ENCODE data around the gene CTCFL.

CTCFL gene

DNA sequence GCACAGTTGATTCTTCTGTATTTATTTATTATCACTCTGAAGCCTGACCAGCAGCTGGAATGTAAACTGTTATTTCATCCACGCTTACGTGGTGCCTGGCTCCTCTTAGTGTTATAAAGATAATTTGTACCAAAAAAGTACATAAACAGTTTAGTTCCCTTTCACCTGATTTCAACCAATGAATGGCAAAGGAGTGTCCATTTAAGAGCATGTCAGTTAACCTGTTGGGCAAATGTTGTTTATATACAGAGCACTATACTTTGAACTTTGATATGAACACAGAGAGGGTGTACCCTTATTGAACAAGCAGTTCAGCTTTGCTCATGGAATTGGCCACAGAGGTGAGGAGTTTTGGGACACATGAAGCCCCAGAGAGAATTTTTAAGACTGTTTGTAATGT lies 7.2 kb upstream of the CTCFL start:
- Histone ChIP-seq H3K79me1 (ENCODE audit: low read length) (no peaks in the 10 kb centered on the region), H2BK120ac (ENCODE audit: insufficient read depth, low read length, poor library complexity) (no peak overlapping the region), H3K9ac (ENCODE audit: low read length) (no peak overlapping the region), H2BK5ac (ENCODE audit: low read depth, low read length, poor library complexity) (no peak overlapping the region), H3K27ac (ENCODE audit: low read depth, low read length) (no peak overlapping the region), H4K12ac (ENCODE audit: low read depth, low read length) (no peak overlapping the region), H3K36me3 (ENCODE audit: control insufficient read depth in 1 of 2, insufficient read depth in 2 of 2, low read length in 2 of 2) (no peaks in the 10 kb centered on the region), H3K23ac (ENCODE audit: low read length) (no peak overlapping the region), H3K4me3 (ENCODE audit: low read depth, low read length) (no peak overlapping the region), H2BK12ac (ENCODE audit: low read length) (no peak overlapping the region), H3K4me2 (ENCODE audit: low read length) (no peak overlapping the region), H3K14ac (ENCODE audit: low read length) (no peak overlapping the region), H3K18ac (ENCODE audit: low read length) (no peak overlapping the region), H2AK5ac (ENCODE audit: low read length) (no peak overlapping the region), H3K79me2 (ENCODE audit: control insufficient read depth, insufficient read depth, low read length, poor library complexity) (no peaks in the 10 kb centered on the region), H3K4me1 (ENCODE audit: control insufficient read depth in 1 of 2, insufficient read depth in 2 of 2, low read length in 2 of 2) (no peaks in the 10 kb centered on the region), H3K27me3 (ENCODE audit: insufficient read depth, low read length) (no peaks in the 10 kb centered on the region), H3K4ac (ENCODE audit: low read depth, low read length) (no peak overlapping the region), H4K91ac (ENCODE audit: low read depth, low read length) (no peak overlapping the region), H4K8ac (ENCODE audit: low read depth, low read length) (no peak overlapping the region), H2AFZ (ENCODE audit: insufficient read depth, low read length, poor library complexity) (no peak overlapping the region), H3K9me3 (ENCODE audit: insufficient read depth, low read depth, low read length) (peaks cover 4% of the 10 kb centered on the region)
- WGBS (ENCODE audit: extremely low coverage, insufficient coverage, insufficient read length), result no CpG with 5 or more reads among the region's 2 CpGs
- DNase-seq, result no peak

DNA sequence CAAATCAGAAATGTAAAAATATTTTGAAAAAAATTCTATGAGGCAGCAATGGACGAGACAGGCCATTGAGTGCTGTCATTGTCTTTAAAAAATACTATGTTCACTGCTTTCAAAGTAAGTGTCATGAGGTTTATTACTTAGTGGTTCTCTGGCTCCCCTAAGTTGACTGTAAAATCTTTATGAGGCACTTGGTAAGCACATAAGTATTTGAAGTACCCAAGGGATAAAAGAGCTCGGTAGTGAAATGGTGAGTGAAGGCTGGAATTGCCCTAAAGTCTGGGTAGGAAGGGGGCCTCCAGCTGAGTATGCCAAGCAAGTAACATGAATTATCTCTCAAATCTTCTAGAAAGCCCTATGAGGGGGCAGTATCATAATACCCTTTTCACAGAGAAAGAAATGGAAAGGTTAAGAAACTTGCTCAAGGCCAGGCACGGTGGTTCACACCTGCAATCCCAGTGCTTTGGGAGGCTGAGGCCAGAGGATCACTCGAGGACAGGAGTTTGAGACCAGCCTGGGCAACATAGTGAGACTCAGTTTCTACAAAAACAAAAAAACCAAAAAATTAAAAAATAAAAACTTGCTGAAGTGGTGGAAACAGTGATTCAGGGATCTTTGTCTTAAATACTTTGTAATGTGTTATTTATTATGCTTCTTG lies 5.5 kb upstream of the CTCFL start:
- DNase-seq, result no peak
- WGBS (ENCODE audit: extremely low coverage, insufficient coverage, insufficient read length), result no CpG with 5 or more reads among the region's 4 CpGs

DNA sequence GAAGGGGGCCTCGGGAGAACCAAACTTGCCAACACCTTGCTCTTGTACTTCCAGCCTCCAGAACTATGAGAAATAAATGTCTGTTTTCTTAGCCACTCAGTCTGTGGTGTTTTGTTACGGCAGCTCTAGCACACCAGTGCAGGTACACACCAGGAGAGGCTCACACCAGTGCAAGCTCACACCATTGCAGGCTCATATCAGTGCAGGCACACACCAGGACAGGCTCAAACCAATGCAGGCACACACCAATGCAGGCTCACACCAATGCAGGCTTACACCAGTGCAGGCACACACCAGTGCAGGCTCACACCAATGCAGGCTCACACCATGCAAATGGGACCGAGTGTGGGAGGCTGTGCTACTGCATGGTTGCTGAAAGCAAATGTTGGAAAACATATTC lies 4.9 kb upstream of the CTCFL start:
- Histone ChIP-seq H3K4me2 (ENCODE audit: low read length) (no peak overlapping the region), H4K91ac (ENCODE audit: low read depth, low read length) (no peak overlapping the region), H3K79me2 (ENCODE audit: control insufficient read depth, insufficient read depth, low read length, poor library complexity) (no peaks in the 10 kb centered on the region), H3K4ac (ENCODE audit: low read depth, low read length) (no peak overlapping the region), H3K27me3 (ENCODE audit: insufficient read depth, low read length) (no peaks in the 10 kb centered on the region), H3K23ac (ENCODE audit: low read length) (no peak overlapping the region), H2BK120ac (ENCODE audit: insufficient read depth, low read length, poor library complexity) (no peak overlapping the region), H4K12ac (ENCODE audit: low read depth, low read length) (no peak overlapping the region), H3K18ac (ENCODE audit: low read length) (no peak overlapping the region), H4K8ac (ENCODE audit: low read depth, low read length) (no peak overlapping the region), H3K27ac (ENCODE audit: low read depth, low read length) (no peak overlapping the region), H2AK5ac (ENCODE audit: low read length) (no peak overlapping the region), H3K9me3 (ENCODE audit: insufficient read depth, low read depth, low read length) (no peaks in the 10 kb centered on the region), H3K14ac (ENCODE audit: low read length) (no peak overlapping the region), H3K9ac (ENCODE audit: low read length) (no peak overlapping the region), H3K36me3 (ENCODE audit: control insufficient read depth in 1 of 2, insufficient read depth in 2 of 2, low read length in 2 of 2) (no peaks in the 10 kb centered on the region), H2BK5ac (ENCODE audit: low read depth, low read length, poor library complexity) (no peak overlapping the region), H3K79me1 (ENCODE audit: low read length) (no peaks in the 10 kb centered on the region), H3K4me3 (ENCODE audit: low read depth, low read length) (no peak overlapping the region), H3K4me1 (ENCODE audit: control insufficient read depth in 1 of 2, insufficient read depth in 2 of 2, low read length in 2 of 2) (no peaks in the 10 kb centered on the region), H2AFZ (ENCODE audit: insufficient read depth, low read length, poor library complexity) (no peak overlapping the region), H2BK12ac (ENCODE audit: low read length) (no peak overlapping the region)
- no peak for DNase-seq
- WGBS (ENCODE audit: extremely low coverage, insufficient coverage, insufficient read length), result no CpG with 5 or more reads among the region's 3 CpGs

More for the DNA sequence above, 5.5 kb upstream of the CTCFL start:
- H3K4ac ChIP-seq (ENCODE audit: low read depth, low read length), result no peak overlapping the region
- no peak overlapping the region for H2AK5ac ChIP-seq (ENCODE audit: low read length)
- no peak overlapping the region for H3K18ac ChIP-seq (ENCODE audit: low read length)
- peaks cover 3% of the 10 kb centered on the region for H3K9me3 ChIP-seq (ENCODE audit: insufficient read depth, low read depth, low read length)
- no peak overlapping the region for H2BK12ac ChIP-seq (ENCODE audit: low read length)
- H3K79me1 ChIP-seq (ENCODE audit: low read length), result no peaks in the 10 kb centered on the region
- H3K36me3 ChIP-seq (ENCODE audit: control insufficient read depth in 1 of 2, insufficient read depth in 2 of 2, low read length in 2 of 2), result no peaks in the 10 kb centered on the region
- no peak overlapping the region for H2AFZ ChIP-seq (ENCODE audit: insufficient read depth, low read length, poor library complexity)
- no peak overlapping the region for H3K9ac ChIP-seq (ENCODE audit: low read length)
- no peak overlapping the region for H3K4me3 ChIP-seq (ENCODE audit: low read depth, low read length)
- no peak overlapping the region for H2BK5ac ChIP-seq (ENCODE audit: low read depth, low read length, poor library complexity)
- H3K4me2 ChIP-seq (ENCODE audit: low read length), result no peak overlapping the region
- H3K27ac ChIP-seq (ENCODE audit: low read depth, low read length), result no peak overlapping the region
- no peak overlapping the region for H3K23ac ChIP-seq (ENCODE audit: low read length)
- no peak overlapping the region for H3K14ac ChIP-seq (ENCODE audit: low read length)
- no peak overlapping the region for H2BK120ac ChIP-seq (ENCODE audit: insufficient read depth, low read length, poor library complexity)
- H3K4me1 ChIP-seq (ENCODE audit: control insufficient read depth in 1 of 2, insufficient read depth in 2 of 2, low read length in 2 of 2), result no peaks in the 10 kb centered on the region
- no peak overlapping the region for H4K8ac ChIP-seq (ENCODE audit: low read depth, low read length)
- no peak overlapping the region for H4K12ac ChIP-seq (ENCODE audit: low read depth, low read length)
- H4K91ac ChIP-seq (ENCODE audit: low read depth, low read length), result no peak overlapping the region
- H3K27me3 ChIP-seq (ENCODE audit: insufficient read depth, low read length), result no peaks in the 10 kb centered on the region
- H3K79me2 ChIP-seq (ENCODE audit: control insufficient read depth, insufficient read depth, low read length, poor library complexity), result no peaks in the 10 kb centered on the region

DNA sequence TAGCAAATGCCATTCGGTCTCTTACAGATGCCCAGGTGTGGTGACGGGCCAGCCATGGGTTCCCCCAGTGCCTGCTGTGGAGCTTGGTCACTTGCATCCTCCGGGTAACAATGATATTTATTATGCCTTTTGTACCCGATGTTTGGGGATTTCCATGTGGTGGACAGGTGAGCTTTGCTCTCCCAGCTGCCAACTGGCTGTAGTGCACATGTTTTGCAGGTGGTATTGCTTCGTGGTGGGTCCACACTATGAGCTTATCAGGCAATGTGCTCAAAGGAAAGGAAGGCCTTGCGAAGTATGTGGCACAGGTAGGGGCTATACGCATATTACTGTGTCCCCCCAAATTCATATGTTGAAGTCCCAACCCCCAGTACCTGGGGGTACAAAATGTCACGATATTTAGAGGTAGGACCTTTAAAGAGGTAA lies 4.2 kb upstream of the CTCFL start:
- no CpG with 5 or more reads among the region's 8 CpGs for WGBS (ENCODE audit: extremely low coverage, insufficient coverage, insufficient read length)
- Histone ChIP-seq H2AK5ac (ENCODE audit: low read length) (no peak overlapping the region), H3K9ac (ENCODE audit: low read length) (peak overlapping the region; percentile 18)

More for the DNA sequence above, 4.2 kb upstream of the CTCFL start:
- Histone ChIP-seq H2BK5ac (ENCODE audit: low read depth, low read length, poor library complexity) (no peak overlapping the region), H3K27ac (ENCODE audit: low read depth, low read length) (no peak overlapping the region), H2BK120ac (ENCODE audit: insufficient read depth, low read length, poor library complexity) (no peak overlapping the region), H3K4me2 (ENCODE audit: low read length) (no peak overlapping the region), H4K91ac (ENCODE audit: low read depth, low read length) (no peak overlapping the region), H3K27me3 (ENCODE audit: insufficient read depth, low read length) (no peaks in the 10 kb centered on the region), H3K79me1 (ENCODE audit: low read length) (no peaks in the 10 kb centered on the region), H3K36me3 (ENCODE audit: control insufficient read depth in 1 of 2, insufficient read depth in 2 of 2, low read length in 2 of 2) (no peaks in the 10 kb centered on the region), H3K4me3 (ENCODE audit: low read depth, low read length) (no peak overlapping the region), H2AFZ (ENCODE audit: insufficient read depth, low read length, poor library complexity) (no peak overlapping the region), H3K9me3 (ENCODE audit: insufficient read depth, low read depth, low read length) (no peaks in the 10 kb centered on the region), H3K79me2 (ENCODE audit: control insufficient read depth, insufficient read depth, low read length, poor library complexity) (no peaks in the 10 kb centered on the region), H3K14ac (ENCODE audit: low read length) (no peak overlapping the region), H3K23ac (ENCODE audit: low read length) (no peak overlapping the region), H2BK12ac (ENCODE audit: low read length) (no peak overlapping the region), H4K12ac (ENCODE audit: low read depth, low read length) (no peak overlapping the region), H3K18ac (ENCODE audit: low read length) (no peak overlapping the region), H4K8ac (ENCODE audit: low read depth, low read length) (no peak overlapping the region), H3K4ac (ENCODE audit: low read depth, low read length) (no peak overlapping the region), H3K4me1 (ENCODE audit: control insufficient read depth in 1 of 2, insufficient read depth in 2 of 2, low read length in 2 of 2) (no peaks in the 10 kb centered on the region)
- no peak for DNase-seq

All from trophoblast cell (in vitro differentiated cells and primary cell).